ENCODE measurements around the gene ZSCAN16.

ZSCAN16 gene

DNA sequence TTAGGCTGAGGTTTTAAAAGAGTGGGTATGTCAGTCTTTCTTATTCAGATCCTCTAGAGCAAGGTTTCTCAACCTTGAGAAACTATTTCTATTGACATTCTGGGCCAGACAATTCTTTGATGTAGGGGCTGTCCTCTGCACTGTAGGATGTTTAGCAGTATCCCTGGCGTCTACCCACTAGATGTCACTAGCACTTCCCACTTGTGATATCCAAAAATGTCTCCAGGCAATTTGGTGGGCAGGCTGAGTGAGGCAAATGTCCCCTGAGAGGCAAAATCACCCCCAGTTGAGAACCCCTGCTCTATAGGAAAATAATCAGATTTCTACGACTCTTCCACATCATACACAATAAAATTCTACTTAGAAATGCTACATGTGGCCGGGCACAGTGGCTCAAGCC lies 9.6 kb downstream of the ZSCAN16 start:
- no peak overlapping the region for H3K9ac ChIP-seq
- TF ChIP-seq, protein P1, sequence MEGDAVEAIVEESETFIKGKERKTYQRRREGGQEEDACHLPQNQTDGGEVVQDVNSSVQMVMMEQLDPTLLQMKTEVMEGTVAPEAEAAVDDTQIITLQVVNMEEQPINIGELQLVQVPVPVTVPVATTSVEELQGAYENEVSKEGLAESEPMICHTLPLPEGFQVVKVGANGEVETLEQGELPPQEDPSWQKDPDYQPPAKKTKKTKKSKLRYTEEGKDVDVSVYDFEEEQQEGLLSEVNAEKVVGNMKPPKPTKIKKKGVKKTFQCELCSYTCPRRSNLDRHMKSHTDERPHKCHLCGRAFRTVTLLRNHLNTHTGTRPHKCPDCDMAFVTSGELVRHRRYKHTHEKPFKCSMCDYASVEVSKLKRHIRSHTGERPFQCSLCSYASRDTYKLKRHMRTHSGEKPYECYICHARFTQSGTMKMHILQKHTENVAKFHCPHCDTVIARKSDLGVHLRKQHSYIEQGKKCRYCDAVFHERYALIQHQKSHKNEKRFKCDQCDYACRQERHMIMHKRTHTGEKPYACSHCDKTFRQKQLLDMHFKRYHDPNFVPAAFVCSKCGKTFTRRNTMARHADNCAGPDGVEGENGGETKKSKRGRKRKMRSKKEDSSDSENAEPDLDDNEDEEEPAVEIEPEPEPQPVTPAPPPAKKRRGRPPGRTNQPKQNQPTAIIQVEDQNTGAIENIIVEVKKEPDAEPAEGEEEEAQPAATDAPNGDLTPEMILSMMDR (conservative IDR thresholded peaks at IDR 0.05; ENCODE audit: low read depth, low read length) = 0 out of 2 replicates have a peak, but pooled peaks have one; percentile 18
- no peaks in the 10 kb centered on the region for H4K20me1 ChIP-seq (ENCODE audit: insufficient read depth)
- peaks cover 29% of the 10 kb centered on the region for H3K4me1 ChIP-seq (ENCODE audit: low read depth, poor library complexity, severe bottlenecking)
- H3K79me2 ChIP-seq (ENCODE audit: insufficient read depth, low read depth) = peaks cover 8% of the 10 kb centered on the region
- H3K4me3 ChIP-seq (IDR thresholded peaks at IDR 0.05; ENCODE audit: insufficient read depth, low read depth, low read length) = no peak overlapping the region
- no peaks in the 10 kb centered on the region for H3K27me3 ChIP-seq (ENCODE audit: insufficient read depth, low read depth)
- no peak overlapping the region for H3K27ac ChIP-seq
- peaks cover 4% of the 10 kb centered on the region; the same call in 1 of the 2 replicates for H3K36me3 ChIP-seq (ENCODE audit: insufficient read depth)
- H3K4me2 ChIP-seq = no peak overlapping the region
- no peak overlapping the region for H2AFZ ChIP-seq (ENCODE audit: low read depth)

DNA sequence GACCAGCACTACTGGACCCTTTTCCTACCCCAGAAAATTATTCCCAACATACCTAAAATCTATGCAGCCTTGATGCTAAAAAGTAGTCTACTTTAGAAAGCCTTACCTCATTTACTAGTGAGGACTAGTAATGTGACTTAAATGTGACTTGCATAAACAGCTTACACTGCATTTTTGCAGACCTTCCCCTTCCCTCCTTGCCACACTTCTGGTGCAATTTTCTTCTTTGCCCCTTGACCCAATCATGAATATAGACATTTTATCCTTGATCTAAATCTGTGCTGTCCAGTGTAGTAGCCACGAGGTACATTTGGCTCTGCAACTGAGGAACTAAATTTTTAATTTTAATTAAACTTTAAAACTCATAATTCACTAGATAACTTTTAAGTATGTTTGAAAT lies 10.3 kb downstream of the ZSCAN16 start:
- no peaks in the 10 kb centered on the region for H3K27me3 ChIP-seq (ENCODE audit: insufficient read depth, low read depth)
- TF ChIP-seq, protein P1 (conservative IDR thresholded peaks at IDR 0.05; ENCODE audit: low read depth, low read length) = no peak
- peaks cover 33% of the 10 kb centered on the region for H3K4me1 ChIP-seq (ENCODE audit: low read depth, poor library complexity, severe bottlenecking)
- no peak overlapping the region for H3K9ac ChIP-seq
- no peaks in the 10 kb centered on the region for H3K36me3 ChIP-seq (ENCODE audit: insufficient read depth)
- no peaks in the 10 kb centered on the region for H4K20me1 ChIP-seq (ENCODE audit: insufficient read depth)
- no peak overlapping the region for H2AFZ ChIP-seq (ENCODE audit: low read depth)
- no peak overlapping the region for H3K4me3 ChIP-seq (IDR thresholded peaks at IDR 0.05; ENCODE audit: insufficient read depth, low read depth, low read length)
- no peak overlapping the region for H3K4me2 ChIP-seq
- H3K79me2 ChIP-seq (ENCODE audit: insufficient read depth, low read depth) = peaks cover 8% of the 10 kb centered on the region
- H3K27ac ChIP-seq = no peak overlapping the region

DNA sequence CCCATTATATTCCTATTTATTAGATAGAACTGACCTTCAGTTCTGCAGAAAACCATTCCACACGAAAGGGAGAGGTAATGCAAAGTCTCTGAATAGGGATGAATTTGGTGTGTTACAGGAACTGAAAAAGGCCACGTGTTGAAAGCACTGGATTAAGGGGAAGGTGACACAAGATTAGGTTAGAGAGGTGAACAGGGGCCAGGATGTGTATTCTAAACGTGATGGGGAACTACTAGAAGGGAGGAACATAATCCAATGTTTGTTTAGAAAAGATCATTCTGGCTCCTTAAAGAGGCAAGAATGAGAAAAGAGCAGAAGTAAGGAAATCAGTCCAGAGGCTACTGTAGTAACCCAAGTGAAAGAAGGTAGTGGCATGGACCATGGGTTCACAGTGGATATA lies 11.0 kb downstream of the ZSCAN16 start:
- H3K27ac ChIP-seq = no peak overlapping the region
- no peaks in the 10 kb centered on the region for H3K27me3 ChIP-seq (ENCODE audit: insufficient read depth, low read depth)
- no peaks in the 10 kb centered on the region for H4K20me1 ChIP-seq (ENCODE audit: insufficient read depth)
- H3K4me3 ChIP-seq (IDR thresholded peaks at IDR 0.05; ENCODE audit: insufficient read depth, low read depth, low read length) = no peak overlapping the region
- H2AFZ ChIP-seq (ENCODE audit: low read depth) = no peak overlapping the region
- peaks cover 40% of the 10 kb centered on the region for H3K4me1 ChIP-seq (ENCODE audit: low read depth, poor library complexity, severe bottlenecking)
- no peak overlapping the region for H3K9ac ChIP-seq
- peak overlapping the region; percentile 79; the same call in 1 of the 2 replicates for H3K4me2 ChIP-seq
- peaks cover 8% of the 10 kb centered on the region for H3K79me2 ChIP-seq (ENCODE audit: insufficient read depth, low read depth)
- H3K36me3 ChIP-seq (ENCODE audit: insufficient read depth) = no peaks in the 10 kb centered on the region
- TF ChIP-seq, protein P1 (conservative IDR thresholded peaks at IDR 0.05; ENCODE audit: low read depth, low read length) = no peak

DNA sequence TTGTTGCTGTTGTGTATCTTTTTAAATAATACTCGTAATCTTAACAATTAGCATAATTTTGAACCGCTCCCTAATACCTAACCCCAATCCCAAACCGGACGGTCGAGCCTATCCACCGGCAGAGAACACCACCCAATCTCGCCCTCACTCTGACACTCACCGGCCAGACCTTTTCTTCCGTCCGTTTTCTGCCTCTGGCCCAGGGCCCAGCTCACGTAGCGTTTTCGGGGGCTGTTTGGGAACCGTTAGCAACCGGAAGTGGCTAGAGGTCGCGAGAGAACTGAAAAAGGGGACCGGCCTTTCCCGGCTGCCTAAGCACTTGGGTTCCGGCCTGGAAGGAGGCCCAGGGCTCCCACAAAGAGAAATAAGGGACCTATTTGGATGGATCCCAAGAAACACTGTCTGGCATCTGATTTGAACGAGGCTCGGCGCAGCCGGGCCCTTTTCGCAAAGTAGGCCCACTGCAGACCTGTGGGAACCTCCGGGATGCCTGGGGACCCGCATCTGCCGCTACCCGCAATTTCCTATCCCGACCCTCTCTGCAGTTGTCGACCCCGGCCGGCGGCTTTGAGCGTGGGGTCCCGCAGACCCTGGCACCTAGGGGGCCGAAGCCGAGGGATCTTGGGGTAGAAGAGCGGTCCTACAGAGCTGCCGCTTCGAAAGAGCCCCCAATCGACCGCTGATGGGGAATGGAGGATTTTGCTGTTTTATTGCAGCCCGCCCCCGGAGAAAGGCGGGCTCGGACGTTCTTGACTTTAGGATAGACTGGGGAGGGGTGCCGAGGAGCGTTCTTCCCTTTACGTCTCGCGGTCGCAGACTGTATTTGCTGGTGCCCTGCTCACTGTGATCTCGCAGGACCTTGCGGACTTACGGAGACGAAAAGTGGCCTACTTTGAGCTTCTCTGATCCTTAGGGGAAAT lies 12.4 kb downstream of the ZSCAN16 start:
- peaks cover 8% of the 10 kb centered on the region for H3K79me2 ChIP-seq (ENCODE audit: insufficient read depth, low read depth)
- H3K4me3 ChIP-seq (IDR thresholded peaks at IDR 0.05; ENCODE audit: insufficient read depth, low read depth, low read length) = no peak overlapping the region
- H3K4me2 ChIP-seq = peak overlapping the region; percentile 79
- no peaks in the 10 kb centered on the region for H3K36me3 ChIP-seq (ENCODE audit: insufficient read depth)
- no peaks in the 10 kb centered on the region for H3K27me3 ChIP-seq (ENCODE audit: insufficient read depth, low read depth)
- H2AFZ ChIP-seq (ENCODE audit: low read depth) = peak overlapping the region; percentile 98
- H3K9ac ChIP-seq = peak overlapping the region; percentile 69
- peaks cover 49% of the 10 kb centered on the region for H3K4me1 ChIP-seq (ENCODE audit: low read depth, poor library complexity, severe bottlenecking)
- TF ChIP-seq, protein P1 (conservative IDR thresholded peaks at IDR 0.05; ENCODE audit: low read depth, low read length) = no peak
- H4K20me1 ChIP-seq (ENCODE audit: insufficient read depth) = no peaks in the 10 kb centered on the region
- H3K27ac ChIP-seq = peak overlapping the region; percentile 69

Measured in KMS-11 (cell line).